Hippocampal formation (tissue), 2 donors: ENCODE measurements around the gene GGA2.
"Not testable (repeated sequence)": the region's sequence is repeated elsewhere in the genome, so short reads cannot be mapped to it uniquely, and the experiment has no call there.

Experiments used
- DNase-seq, 2 donors: peaks; one replicate each; lab custom pipeline; 2025; lab: John Stamatoyannopoulos, UW

The GGA2 gene

GRCh38 chr16:23510164-23510914, at the start of gene GGA2:
Gene GGA2 (minus strand): TSS chr16:23510494. CDS start chr16:23510411, 83 bp downstream.
- DNase-seq = peak; percentile 34 to 75

- DNase-seq = no peak
Observed at GRCh38 chr16:23557779-23558702, 47.7 kb upstream of the GGA2 start.

- peak; percentile 98 to 99 for DNase-seq
Observed at GRCh38 chr16:23556881-23557778, 46.8 kb upstream of the GGA2 start, which contains the start of the genes EARS2 and UBFD1. Gene EARS2 (minus strand): TSS chr16:23557350. CDS start chr16:23557343, 7 bp downstream. Gene UBFD1 (plus strand): TSS chr16:23557727. CDS start chr16:23557743, 16 bp downstream.

GRCh38 chr16:23554536-23554935, 44.2 kb upstream of the GGA2 start:
- DNase-seq = no peak

- DNase-seq = no peak
Observed at GRCh38 chr16:23552161-23552560, 41.9 kb upstream of the GGA2 start.

GRCh38 chr16:23549938-23550337, 39.6 kb upstream of the GGA2 start:
- DNase-seq = no peak

GRCh38 chr16:23544436-23544835, 34.1 kb upstream of the GGA2 start:
- no peak for DNase-seq

GRCh38 chr16:23540817-23541178, 30.5 kb upstream of the GGA2 start:
- not testable (repeated sequence) for DNase-seq

- no peak for DNase-seq
Observed at GRCh38 chr16:23539984-23540816, 29.9 kb upstream of the GGA2 start.

GRCh38 chr16:23538919-23539278, 28.6 kb upstream of the GGA2 start:
- DNase-seq = no peak

- no peak for DNase-seq
Observed at GRCh38 chr16:23537390-23537789, 27.1 kb upstream of the GGA2 start.

- DNase-seq = no peak
Observed at GRCh38 chr16:23535901-23536300, 25.6 kb upstream of the GGA2 start.

GRCh38 chr16:23534868-23535860, 24.9 kb upstream of the GGA2 start:
- DNase-seq = no peak

- DNase-seq = no peak
Observed at GRCh38 chr16:23532448-23532847, 22.2 kb upstream of the GGA2 start.

GRCh38 chr16:23530062-23530461, 19.8 kb upstream of the GGA2 start:
- no peak for DNase-seq

- DNase-seq = no peak
Observed at GRCh38 chr16:23528644-23529310, 18.5 kb upstream of the GGA2 start.

- no peak for DNase-seq
Observed at GRCh38 chr16:23527961-23528643, 17.8 kb upstream of the GGA2 start.

- no peak for DNase-seq
Observed at GRCh38 chr16:23524886-23525285, 14.6 kb upstream of the GGA2 start.
